Transverse colon (tissue), 4 donors: ENCODE measurements around the gene THEMIS2. TPM values are rescaled to one million over a fixed set of nuclear protein-coding genes. Genes with fewer than 3 reads are reported as not detected.
A peak's percentile ranks its signal among the peaks of the same experiment; 100 is the strongest.

Source experiments
- DNase-seq: peaks from one replicate; pipeline ENCODE4 v3.0.0-alpha.2; 2019
- H3K27ac ChIP-seq, 4 donors: fragments of 200-600 bp; sonication (generic); 2 replicates each; pipeline ENCODE4 v1.5.1; 2016 to 2018; ENCODE audit warnings: inconsistent platforms in 4 of 4
- H3K27me3 ChIP-seq: fragments of 200-600 bp; sonication (generic); 2 replicates; pipeline ENCODE4 v1.5.1; 2017; ENCODE audit warnings: inconsistent platforms
- H3K36me3 ChIP-seq, 4 donors: fragments of 200-600 bp; sonication (generic); 2 replicates each; pipeline ENCODE4 v1.5.1; 2017 to 2019; ENCODE audit warnings: inconsistent platforms in 4 of 4
- H3K4me1 ChIP-seq, 4 donors: fragments of 200-600 bp; sonication (generic); 2 replicates each; pipeline ENCODE4 v1.5.1; 2017 to 2020; ENCODE audit warnings: inconsistent platforms in 4 of 4
- H3K4me3 ChIP-seq, 4 donors: fragments of 200-600 bp; sonication (generic); 1 replicate in 1 of 4; 2 replicates in 3 of 4; pipeline versions ENCODE4 v1.5.1 to v1.6.1; 2017 to 2019; ENCODE audit warnings: inconsistent platforms in 4 of 4
- H3K9me3 ChIP-seq, 2 donors: fragments of 200-600 bp; sonication (generic); 2 replicates each; pipeline ENCODE4 v1.5.1; 2017 to 2019; ENCODE audit warnings: inconsistent platforms in 2 of 2
- EP300 ChIP-seq: sonication (generic); formaldehyde crosslinking; IDR thresholded peaks from one replicate; pipeline ENCODE4 v1.6.1; 2017; ENCODE audit warnings: antibody characterized with exemption, low read depth
- POLR2A ChIP-seq: fragments of 450-650 bp; IDR thresholded peaks from one replicate; pipeline ENCODE4 v1.6.1; 2016; ENCODE audit warnings: antibody characterized with exemption, mild to moderate bottlenecking, moderate library complexity
- POLR2AphosphoS5 ChIP-seq, 3 donors: sonication (generic); formaldehyde crosslinking; IDR thresholded peaks; one replicate each; pipeline ENCODE4 v1.6.1; 2016; ENCODE audit warnings: antibody characterized with exemption in 3 of 3
- WGBS, 2 donors: methylation state at CpG; one replicate each; pipeline ENCODE4 v1.1.5; 2018; ENCODE audit warnings: low coverage in 1 of 2; 5-methylcytosine and 5-hydroxymethylcytosine counted together
- in situ Hi-C, 4 donors: fragments of 200-750 bp; cut with MboI; loops; one replicate each; pipeline versions ENCODE4 v1.15.0 to v1.15.1; 2017; ENCODE audit warnings: low sequenced_read_pairs in 3 of 4, low pct_ligation_motif_present in 1 of 4, low pct_unique_long_range_greater_than_20kb in 1 of 4
- intact Hi-C: fragments of 100-400 bp; cut with DNase I; formaldehyde crosslinking; loops from one replicate; pipeline ENCODE4 v1.15.1; 2023; ENCODE audit warnings: low total_unique reads
- total RNA-seq, 4 donors: library from RNA; depleted of rRNA; stranded (reverse); fragments of >200 nt; gene quantifications; one replicate each; pipeline ENCODE4 v1.1.0, GENCODE V29; 2016
- TF ChIP-seq, protein P1 (sequence below), 5 experiments: fragments of 200-600 bp in 3 of 5; fragments of 450-650 bp in 2 of 5; sonication (generic) in 3 of 5; IDR thresholded peaks; 1 replicate in 2 of 5; 2 replicates in 3 of 5; pipeline ENCODE4 v1.5.1; 2016 to 2017; ENCODE audit warnings: antibody characterized with exemption in 5 of 5, inconsistent platforms in 3 of 5, mild to moderate bottlenecking in 2 of 5, moderate library complexity in 1 of 5

THEMIS2 gene
- total RNA-seq, 4 donors from 2014 or later = 1.00 to 27.9 (median 18.6) TPM

DNA sequence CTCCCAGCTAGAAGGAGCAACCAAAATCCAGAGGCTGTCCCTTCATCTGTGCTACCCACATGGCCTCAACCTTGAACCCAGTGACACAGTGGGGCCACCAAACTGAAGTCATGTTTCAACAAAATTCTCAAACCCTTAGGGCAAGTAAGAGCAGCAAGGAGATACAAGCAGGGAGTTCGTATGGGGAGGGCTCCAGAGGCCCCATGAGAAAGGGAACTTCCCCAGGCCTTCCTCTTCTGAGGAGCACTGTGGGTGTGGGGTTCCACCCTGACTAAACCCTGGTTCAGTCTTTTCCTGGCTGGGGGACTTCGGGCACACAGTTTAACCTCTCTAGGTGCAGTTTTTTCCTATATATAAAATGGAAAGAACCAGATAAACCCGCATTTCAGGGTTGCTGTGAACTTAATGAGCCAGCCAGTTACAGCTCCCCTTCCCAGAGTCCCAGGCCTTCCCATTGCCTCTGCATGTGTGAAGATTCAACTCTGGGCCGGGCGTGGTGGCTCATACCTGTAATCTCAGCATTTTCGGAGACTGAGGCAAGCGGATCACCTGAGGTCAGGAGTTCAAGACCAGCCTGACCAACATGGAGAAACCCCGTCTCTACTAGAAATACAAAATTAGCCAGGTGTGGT lies 8.0 kb upstream of the THEMIS2 start:
- TF ChIP-seq, protein P1, sequence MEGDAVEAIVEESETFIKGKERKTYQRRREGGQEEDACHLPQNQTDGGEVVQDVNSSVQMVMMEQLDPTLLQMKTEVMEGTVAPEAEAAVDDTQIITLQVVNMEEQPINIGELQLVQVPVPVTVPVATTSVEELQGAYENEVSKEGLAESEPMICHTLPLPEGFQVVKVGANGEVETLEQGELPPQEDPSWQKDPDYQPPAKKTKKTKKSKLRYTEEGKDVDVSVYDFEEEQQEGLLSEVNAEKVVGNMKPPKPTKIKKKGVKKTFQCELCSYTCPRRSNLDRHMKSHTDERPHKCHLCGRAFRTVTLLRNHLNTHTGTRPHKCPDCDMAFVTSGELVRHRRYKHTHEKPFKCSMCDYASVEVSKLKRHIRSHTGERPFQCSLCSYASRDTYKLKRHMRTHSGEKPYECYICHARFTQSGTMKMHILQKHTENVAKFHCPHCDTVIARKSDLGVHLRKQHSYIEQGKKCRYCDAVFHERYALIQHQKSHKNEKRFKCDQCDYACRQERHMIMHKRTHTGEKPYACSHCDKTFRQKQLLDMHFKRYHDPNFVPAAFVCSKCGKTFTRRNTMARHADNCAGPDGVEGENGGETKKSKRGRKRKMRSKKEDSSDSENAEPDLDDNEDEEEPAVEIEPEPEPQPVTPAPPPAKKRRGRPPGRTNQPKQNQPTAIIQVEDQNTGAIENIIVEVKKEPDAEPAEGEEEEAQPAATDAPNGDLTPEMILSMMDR (IDR thresholded peaks at IDR 0.05) = no peak
- no peak for TF ChIP-seq POLR2A
- TF ChIP-seq POLR2AphosphoS5 (IDR thresholded peaks at IDR 0.05) = no peak
- TF ChIP-seq EP300 = no peak
- no peaks in the 10 kb centered on the region for H3K27me3 ChIP-seq
- H3K36me3 ChIP-seq = no peaks in the 10 kb centered on the region
- H3K9me3 ChIP-seq = no peaks in the 10 kb centered on the region
- H3K27ac ChIP-seq = peak overlapping the region; percentile 36 to 57 (median 55)
- in situ Hi-C loops (loop anchor here in 3 of 4 donors (5.0 to 25.0 kb wide), 4 partner anchors 110 to 348 kb away; no protein-coding TSS in a partner anchor), intact Hi-C loops (loop anchor here (5.0 kb wide), 1 partner anchor 113 kb away; no protein-coding TSS in a partner anchor)
- H3K4me3 ChIP-seq = no peak overlapping the region
- 73 to 75% methylated on average over 3 to 8 of the region's 8 CpGs for WGBS, 2 donors
- DNase-seq = no peak
- peaks cover 0 to 6% (median 0%) of the 10 kb centered on the region in 4 donors for H3K4me1 ChIP-seq

DNA sequence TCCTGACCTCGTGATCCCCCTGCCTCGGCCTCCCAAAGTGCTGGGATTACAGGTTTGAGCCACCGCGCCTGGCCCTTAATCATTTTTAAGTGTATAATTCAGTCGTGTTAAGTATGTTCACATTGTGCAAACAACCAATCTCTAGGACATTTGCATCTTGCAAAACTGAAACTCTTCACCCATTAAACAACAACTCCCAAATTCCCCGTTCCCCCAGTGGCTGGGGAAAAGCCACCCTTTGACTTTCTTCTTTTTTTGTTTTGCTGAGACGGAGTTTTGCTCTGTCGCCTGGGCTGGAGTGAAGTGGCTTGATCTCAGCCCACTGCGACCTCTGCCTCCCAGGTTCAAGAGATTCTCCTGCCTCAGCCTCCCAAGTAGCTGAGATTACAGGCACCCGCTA lies 6.5 kb upstream of the THEMIS2 start:
- no peaks in the 10 kb centered on the region for H3K36me3 ChIP-seq
- 79 to 88% methylated on average over 9 to 10 of the region's 10 CpGs for WGBS, 2 donors
- no peaks in the 10 kb centered on the region for H3K9me3 ChIP-seq
- no peaks in the 10 kb centered on the region for H3K27me3 ChIP-seq
- peaks cover 0 to 6% (median 0%) of the 10 kb centered on the region in 4 donors for H3K4me1 ChIP-seq
- in situ Hi-C loops (loop anchor here in 3 of 4 donors (10.0 to 25.0 kb wide), 3 partner anchors 109 to 346 kb away; no protein-coding TSS in a partner anchor), intact Hi-C loops (no loop called here)
- no peak for TF ChIP-seq POLR2AphosphoS5 (IDR thresholded peaks at IDR 0.05)
- no peak for TF ChIP-seq POLR2A
- TF ChIP-seq EP300 = no peak
- TF ChIP-seq, protein P1 (IDR thresholded peaks at IDR 0.05) = no peak
- no peak overlapping the region for H3K4me3 ChIP-seq
- no peak for DNase-seq
- no peak overlapping the region for H3K27ac ChIP-seq

DNA sequence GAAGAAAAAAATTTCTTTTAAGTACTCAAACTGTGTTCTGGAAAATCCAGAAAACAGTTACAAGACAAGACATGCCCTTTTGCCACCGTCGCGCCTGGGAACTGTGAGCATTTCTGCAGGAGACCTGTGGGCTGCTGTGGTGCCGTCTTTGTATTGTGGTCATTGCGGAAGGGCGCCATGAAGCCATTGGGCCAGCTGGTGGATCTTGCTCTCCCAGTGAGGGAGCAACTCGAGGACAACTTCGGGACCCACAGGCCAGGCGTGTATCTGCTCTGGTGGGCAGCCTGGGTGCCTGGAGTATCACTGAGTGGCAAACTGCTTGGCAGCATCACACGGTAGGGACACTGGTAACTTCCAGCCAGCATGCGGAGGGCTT lies 3.8 kb upstream of the THEMIS2 start:
- H3K36me3 ChIP-seq = no peaks in the 10 kb centered on the region
- H3K9me3 ChIP-seq = no peaks in the 10 kb centered on the region
- DNase-seq = no peak
- intact Hi-C loops = no loop called here
- H3K27me3 ChIP-seq = no peaks in the 10 kb centered on the region
- WGBS, 2 donors = 87 to 100% methylated on average over 3 to 10 of the region's 11 CpGs
- TF ChIP-seq POLR2AphosphoS5 (IDR thresholded peaks at IDR 0.05) (no peak), EP300 (no peak), POLR2A (no peak)
- TF ChIP-seq, protein P1 (IDR thresholded peaks at IDR 0.05) = no peak
- in situ Hi-C loops = loop anchor here in 3 of 4 donors (10.0 to 25.0 kb wide), 3 partner anchors 106 to 344 kb away; no protein-coding TSS in a partner anchor
- peak overlapping the region; percentile 51 to 68 (median 64) for H3K27ac ChIP-seq
- no peak overlapping the region for H3K4me3 ChIP-seq
- peaks cover 0 to 10% (median 9%) of the 10 kb centered on the region in 4 donors for H3K4me1 ChIP-seq

DNA sequence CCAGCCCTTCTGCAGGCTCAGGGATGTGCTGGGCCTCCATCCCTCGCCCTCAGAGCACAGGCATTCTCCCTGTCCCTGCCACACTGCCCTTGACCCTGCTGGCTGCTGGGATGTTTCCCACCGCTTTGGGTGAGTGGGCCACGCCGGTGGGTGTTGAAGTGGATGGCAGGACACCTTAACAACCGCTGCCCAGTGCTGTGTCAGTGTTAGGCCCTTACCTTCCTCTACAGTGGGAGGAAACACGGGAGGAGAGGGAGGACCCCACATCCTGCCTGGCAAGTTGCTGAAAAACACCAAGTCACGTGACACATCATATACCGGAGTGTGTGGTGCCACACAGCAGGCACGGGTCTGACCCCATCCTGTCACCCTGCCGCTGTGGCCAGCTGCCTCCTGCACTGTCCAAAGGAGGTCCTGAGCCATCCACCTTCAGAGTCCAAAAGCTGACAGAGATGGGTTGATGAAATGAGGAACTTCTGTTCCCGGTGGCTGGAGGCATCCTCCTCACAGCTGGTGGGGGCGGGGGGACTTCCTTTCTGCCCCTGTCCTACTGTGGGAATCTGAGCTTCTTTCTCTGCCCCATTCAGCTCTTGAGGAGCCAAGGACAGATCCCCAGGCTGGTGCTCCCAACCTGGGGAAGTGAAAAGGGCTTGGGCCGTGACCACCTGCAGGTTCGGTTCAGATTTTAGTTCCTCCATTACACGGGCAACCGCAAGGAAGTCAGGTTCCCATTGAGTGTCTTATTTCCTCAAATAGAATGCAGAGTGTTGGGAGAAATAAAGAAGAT lies 3.2 kb upstream of the THEMIS2 start:
- peaks cover 0 to 10% (median 9%) of the 10 kb centered on the region in 4 donors for H3K4me1 ChIP-seq
- TF ChIP-seq POLR2A = no peak
- TF ChIP-seq, protein P1 (IDR thresholded peaks at IDR 0.05) = no peak
- TF ChIP-seq EP300 = no peak
- no peak for TF ChIP-seq POLR2AphosphoS5 (IDR thresholded peaks at IDR 0.05)
- H3K36me3 ChIP-seq = no peaks in the 10 kb centered on the region
- WGBS, 2 donors = 28 to 40% methylated on average over 1 to 10 of the region's 16 CpGs
- H3K4me3 ChIP-seq = no peak overlapping the region
- no peaks in the 10 kb centered on the region for H3K9me3 ChIP-seq
- H3K27me3 ChIP-seq = no peaks in the 10 kb centered on the region
- H3K27ac ChIP-seq = peak overlapping the region; percentile 51 to 68 (median 64)
- in situ Hi-C loops (loop anchor here in 3 of 4 donors (10.0 to 25.0 kb wide), 3 partner anchors 106 to 343 kb away; no protein-coding TSS in a partner anchor), intact Hi-C loops (no loop called here)
- peak; percentile 60 for DNase-seq
